Amygdala (tissue), 56 donors: ENCODE measurements around the gene PLAU.
"Not testable (repeated sequence)": the region's sequence is repeated elsewhere in the genome, so short reads cannot be mapped to it uniquely, and the experiment has no call there.

Source experiments
- DNase-seq, 56 donors: peaks; one replicate each; lab custom pipeline; 2025; lab: John Stamatoyannopoulos, UW

PLAU gene

GRCh38 chr10:73894245-73894971 is 16.5 kb upstream of the PLAU start:
- DNase-seq = no peak

DNA sequence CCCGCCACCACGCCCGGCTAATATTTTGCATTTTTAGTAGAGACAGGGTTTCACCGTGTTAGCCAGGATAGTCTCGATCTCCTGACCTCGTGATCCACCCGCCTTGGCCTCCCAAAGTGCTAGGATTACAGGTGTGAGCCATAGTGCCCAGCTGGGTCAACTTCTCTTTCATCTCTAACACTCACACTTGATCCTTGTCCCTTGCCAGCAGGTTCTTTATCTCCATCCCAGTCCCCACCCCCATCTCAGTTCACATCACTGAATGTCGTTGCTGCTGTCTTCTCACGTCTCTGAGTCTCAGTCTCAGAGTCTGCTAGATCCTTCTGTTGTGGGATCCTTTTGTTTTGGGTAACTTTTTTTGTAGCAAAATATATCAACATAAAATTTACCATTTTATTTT is 15.6 kb upstream of the PLAU start:
- not testable (repeated sequence) for DNase-seq

- no peak for DNase-seq
Measured at GRCh38 chr10:73897693-73898092, 13.2 kb upstream of the PLAU start.

- no peak for DNase-seq
Measured at GRCh38 chr10:73898730-73899410, 12.1 kb upstream of the PLAU start.

DNA sequence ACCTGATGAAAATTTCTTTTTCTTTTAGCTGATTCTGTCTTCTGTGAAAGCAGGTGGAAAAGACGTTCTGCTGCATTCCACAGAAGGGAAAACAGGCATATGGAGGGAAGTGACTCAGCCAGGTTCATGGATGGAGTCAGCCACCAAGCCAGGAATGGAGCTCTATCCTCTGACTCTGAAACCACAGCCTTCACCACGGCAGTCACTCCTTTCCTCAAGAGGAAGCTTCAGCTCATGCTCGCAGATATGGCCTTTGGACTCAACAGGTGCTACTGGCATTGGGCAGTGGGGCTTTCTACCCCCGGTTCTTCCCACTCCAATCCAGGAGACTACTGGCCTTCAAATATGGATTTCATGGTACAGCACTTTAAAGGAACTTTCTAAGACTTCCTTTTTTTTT is 11.5 kb upstream of the PLAU start:
- no peak for DNase-seq

DNA sequence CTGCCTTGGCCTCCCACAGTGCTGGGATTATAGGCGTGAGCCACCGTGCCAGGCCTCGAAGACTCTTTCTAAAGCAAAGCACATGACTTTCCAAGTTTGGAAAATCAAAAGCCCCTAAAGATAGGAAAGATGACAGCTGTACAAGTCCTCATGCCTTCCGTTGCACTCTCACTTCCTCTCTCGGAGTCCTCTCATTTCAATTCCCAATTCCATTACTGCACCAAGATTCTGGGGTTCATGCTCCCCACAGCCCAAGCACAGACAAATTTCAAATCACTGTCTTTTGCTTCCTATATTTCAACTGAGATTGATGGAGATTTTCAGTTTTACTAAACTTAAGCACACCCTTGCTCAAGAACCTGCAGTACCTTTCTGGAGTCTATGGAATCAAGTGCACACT is 10.9 kb upstream of the PLAU start:
- no peak for DNase-seq

GRCh38 chr10:73901261-73901660 is 9.7 kb upstream of the PLAU start:
- no peak for DNase-seq

GRCh38 chr10:73902351-73902750 is 8.6 kb upstream of the PLAU start:
- no peak for DNase-seq

GRCh38 chr10:73905256-73906020 is 5.5 kb upstream of the PLAU start:
- DNase-seq = no peak

DNA sequence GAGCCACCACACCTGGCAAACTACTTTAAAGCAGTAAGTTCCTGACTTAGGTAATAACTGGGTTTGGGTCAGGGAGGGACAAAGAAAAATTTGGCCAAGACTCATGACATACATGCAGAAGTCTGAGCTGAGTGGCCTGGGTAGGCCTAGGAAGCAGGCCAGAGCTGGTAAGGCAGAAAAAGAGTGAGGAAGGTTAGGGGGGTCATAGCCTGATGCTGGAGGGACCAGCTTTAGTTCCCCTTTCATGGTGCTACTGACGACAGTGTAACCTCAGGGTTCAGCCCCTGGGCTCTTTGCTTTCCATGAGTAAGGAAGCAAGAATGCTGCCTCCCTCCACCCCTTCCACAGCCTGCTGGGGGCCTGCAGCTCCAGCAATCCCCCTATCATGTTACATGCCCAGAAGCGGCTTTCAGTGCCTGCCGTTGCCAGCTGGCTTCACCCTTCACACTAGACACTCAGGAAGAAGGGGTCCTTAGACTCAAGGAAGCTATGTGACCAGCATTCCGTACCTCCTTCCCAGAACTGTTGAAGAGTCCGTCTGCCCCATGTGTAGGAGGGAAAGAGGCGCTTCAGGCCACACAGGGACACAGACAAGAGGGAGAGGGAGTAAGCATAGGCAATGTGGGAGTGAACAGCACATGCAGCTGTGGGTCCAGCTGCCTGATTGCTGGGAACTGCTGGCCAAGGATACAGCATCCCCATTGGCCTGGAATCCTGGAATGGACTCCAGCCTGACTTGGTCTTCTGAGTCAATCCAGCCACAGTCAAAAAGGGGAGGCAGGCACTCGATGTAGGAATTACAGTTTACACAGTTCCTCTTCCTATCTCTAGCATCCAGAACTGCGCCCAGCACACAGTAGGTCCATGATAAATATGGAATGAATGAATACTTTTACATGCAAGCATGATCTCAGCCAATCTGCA is 4.1 kb upstream of the PLAU start:
- DNase-seq = no peak

DNA sequence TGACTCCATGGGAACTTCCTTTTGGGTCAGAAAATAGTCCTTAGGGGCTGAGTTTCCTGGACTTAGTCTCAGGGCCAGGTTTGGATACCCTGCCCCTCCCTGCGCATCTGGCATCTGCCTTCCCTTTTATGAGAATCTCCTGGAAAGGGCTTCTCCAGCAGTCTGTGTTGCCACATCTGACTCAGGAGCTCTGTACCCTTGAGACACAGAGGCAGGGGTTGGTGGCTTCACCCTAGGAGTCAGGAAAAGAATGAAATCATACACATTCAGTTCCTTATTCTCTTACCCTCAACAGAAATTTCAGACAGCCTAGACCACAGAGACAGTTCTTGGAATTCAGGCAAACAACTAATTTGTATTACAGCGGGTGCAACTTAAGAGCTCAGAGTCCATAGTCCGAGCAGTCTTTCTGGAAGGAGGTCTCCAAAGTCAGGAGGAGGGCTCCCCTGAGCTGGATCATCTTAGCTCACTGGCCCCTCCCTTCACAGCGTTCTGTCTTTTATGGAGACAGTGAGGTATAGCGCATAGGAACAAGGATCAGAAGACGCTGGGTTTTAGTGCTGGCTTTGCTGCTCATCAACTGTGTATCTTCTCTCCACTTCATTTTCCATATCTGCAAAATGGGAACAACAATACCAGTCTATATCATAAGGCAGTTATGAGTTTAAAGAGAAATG is 3.0 kb upstream of the PLAU start:
- DNase-seq = no peak

DNA sequence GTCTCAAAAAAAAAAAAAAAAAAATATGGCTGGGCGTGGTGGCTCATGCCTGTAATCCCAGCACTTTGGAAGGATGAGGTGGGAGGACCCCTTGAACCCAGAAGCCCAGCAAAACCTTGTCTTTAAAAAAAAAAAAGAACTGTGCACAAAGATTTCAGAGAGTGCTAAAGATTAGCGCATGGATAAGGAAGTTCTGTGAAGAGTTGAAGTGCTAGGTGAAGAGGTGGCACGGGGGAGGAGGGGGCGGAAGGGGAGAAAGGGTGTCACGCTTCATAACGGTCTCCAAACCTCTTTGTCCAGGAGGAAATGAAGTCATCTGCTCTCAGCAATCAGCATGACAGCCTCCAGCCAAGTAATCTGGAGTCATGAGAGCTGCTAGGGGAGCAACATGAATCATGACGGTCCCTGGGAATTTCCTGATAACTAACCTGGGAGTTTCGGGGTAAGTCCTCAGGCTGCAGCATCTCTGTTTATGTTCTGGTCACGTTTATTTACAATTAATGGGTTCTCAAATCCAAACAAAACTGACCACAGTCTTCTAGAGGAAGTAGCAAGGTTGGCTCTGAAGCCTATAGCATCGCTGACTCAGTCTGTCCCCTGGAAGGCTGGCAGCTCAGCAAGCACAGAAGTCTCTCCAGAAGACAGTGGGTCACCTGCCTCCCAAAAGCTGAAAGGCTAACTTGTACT is 1.9 kb upstream of the PLAU start:
- no peak for DNase-seq

DNA sequence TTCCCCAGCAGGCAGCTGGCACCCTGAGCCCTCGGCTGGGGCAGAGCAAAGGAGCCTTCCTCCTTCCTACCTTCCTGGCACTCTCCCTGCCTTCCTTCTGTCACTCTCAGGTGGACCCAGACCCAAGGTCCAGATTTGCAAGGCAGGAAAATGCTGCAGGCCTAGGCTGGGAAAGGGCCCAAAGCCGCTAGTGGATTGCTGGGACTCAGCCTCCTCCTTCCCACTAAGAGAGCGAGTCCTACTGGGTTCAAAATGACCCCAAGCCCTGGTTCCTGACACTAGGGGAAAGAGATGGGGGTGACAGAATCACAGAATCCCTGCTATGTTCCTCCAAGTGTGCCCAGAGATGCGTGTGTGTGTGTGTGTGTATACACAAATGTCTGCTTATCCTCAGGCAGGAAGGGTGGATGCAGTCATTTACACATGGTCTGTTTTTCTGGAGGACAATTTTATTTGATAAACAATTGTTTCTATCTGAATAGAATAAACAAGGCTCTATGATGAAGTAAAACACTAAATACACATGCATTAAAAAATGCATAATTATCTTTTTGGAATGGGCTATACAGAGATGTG is 1.3 kb upstream of the PLAU start:
- DNase-seq = no peak

GRCh38 chr10:73910401-73910763 is 550 bp upstream of the PLAU start:
- DNase-seq = no peak

- no peak for DNase-seq
Measured at GRCh38 chr10:73911553-73912004, 647 bp downstream of the PLAU start.

DNA sequence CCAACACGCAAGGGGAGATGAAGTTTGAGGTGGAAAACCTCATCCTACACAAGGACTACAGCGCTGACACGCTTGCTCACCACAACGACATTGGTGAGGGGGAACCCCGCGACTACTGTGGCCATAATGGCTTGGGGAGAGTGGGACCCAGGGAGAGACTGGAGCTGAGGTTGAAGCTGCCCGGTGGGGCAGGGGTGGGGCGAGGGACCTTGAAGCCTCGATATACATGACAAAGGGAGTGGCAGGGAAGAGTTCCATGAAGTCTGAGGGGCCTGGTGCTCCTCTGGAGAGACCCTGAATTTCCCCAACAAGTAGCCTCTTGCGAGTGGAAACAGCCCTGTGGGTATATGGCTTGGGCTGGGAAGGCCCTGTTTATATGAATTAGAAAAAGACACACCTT is 3.1 kb downstream of the PLAU start:
- no peak for DNase-seq

DNA sequence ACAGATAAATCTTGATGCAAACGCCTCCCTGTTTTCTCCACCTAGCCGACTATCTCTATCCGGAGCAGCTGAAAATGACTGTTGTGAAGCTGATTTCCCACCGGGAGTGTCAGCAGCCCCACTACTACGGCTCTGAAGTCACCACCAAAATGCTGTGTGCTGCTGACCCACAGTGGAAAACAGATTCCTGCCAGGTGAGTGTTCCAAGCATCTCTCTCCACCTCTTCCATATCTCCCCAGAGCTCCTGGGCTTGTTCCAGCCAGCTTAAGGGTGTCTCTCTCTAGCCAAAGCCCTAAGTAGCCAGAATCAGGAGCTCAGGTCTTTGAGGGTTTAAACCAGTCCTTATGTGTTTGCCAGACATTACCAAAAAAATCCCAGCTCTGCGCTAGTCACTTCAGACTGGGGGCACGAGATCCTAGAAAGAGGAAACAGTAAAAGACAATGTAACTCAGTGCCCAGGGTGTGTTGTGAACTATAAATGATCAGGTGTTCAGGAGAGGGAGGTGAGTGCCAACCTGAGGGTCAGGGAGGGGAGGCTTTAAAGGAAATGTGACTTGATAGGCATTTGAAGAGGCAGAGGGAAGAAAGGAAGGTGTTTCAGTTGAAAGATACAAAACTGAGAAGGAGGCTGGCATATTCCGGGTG is 4.4 kb downstream of the PLAU start:
- no peak for DNase-seq

- DNase-seq = no peak
Measured at GRCh38 chr10:73916761-73917470, 6.0 kb downstream of the PLAU start.
